Myocyte (in vitro differentiated cells): ENCODE results near the gene CYP17A1. TPM values are rescaled to one million over a fixed set of nuclear protein-coding genes. Genes with fewer than 3 reads are reported as not detected.

Source experiments
- DNase-seq: peaks from one replicate; pipeline ENCODE4 v3.0.0-alpha.2; 2012; ENCODE audit warnings: low read depth
- total RNA-seq: library from RNA; depleted of rRNA; stranded (reverse); fragments of >200 nt; gene quantifications from 2 replicates; pipeline ENCODE4 v1.2.3, GENCODE V29; 2014

The CYP17A1 gene
- total RNA-seq, 1 donor from 2014 or later, result not detected

GRCh38 chr10:102811346-102811745, 25.9 kb downstream of the CYP17A1 start:
- no peak for DNase-seq

- no peak for DNase-seq
These were observed 28.8 kb downstream of the CYP17A1 start for GRCh38 chr10:102808380-102808779.

DNA sequence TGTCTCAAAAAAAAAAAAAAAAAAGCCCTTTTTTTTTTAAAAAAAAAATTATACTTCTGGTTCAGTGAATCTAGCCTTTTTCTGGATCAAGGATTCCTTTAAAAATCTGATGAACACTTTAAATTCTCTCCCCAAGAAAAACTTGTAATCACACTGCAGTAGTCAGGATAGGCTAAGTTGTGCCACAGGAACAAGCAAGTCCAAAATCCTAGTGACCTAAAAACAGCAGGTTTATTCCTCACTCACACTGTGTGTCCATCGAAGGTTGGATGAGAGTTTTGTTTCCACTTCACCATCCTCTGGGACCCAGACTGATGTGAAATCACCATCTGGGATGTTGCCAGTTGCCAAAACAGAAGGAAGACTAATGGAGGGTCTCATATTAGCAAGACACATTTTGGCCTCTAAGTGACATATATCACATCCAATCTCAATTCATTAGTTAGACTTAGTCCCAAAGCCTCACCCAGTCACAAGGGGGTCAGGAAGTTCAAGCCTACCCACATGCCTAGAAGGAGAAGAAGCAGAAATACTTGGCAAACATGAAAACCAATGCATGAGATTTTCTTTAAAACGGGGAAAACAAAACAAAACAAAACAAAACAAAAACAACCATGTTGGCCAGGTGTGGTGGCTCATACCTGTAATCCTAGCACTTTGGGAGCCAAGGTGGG, 32.7 kb downstream of the CYP17A1 start:
- DNase-seq, result no peak

DNA sequence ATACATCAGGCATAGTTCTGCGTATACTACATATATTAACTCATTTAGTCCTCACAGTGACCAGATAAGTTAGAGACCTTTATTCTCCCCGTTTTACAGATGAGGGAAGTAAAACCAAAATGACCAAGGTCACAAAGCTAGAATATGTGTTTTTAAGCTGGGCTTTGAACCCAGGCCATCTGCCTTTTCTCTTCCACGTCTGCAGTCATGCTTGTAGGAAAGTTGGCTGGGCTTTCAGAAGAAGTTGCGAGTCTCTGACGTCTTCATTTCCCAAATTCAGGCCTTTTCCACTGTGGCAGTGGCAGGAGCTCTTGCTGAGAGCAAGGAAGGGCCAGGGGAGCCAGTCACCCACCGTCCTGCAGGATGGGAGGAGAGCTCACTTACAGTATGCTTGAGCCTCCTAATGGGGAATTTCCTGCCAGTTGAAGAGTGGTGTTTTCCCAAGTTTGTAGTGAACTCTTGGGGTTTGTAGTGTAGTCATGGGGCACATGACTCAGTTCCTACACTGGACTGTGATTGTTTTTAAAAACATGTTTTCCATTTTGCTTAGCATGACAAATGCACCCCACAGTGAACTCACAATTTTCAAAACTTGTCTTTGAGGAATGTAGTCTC, 34.2 kb downstream of the CYP17A1 start:
- DNase-seq, result peak; percentile 63

- no peak for DNase-seq
These were observed 35.2 kb downstream of the CYP17A1 start for GRCh38 chr10:102801978-102802377.

DNA sequence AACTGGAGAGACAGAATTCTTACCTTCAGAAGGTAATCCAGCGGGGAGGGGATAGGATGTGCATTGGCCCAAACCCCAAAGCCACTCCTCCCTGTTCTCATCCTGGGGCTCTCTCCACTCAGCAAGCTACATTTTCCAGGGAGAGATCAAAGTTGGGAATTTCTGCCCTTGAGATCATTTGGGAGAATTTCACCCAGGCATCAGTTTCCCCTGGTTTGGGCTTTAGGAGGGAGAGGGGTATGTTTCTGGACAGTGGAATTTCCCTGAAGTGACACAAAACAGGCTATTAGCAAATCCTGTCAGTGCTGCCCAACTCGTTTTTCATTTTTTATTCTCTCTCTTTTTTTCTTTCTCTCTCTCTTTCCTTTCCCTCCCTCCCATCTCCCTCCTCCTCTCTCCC, 35.7 kb downstream of the CYP17A1 start:
- no peak for DNase-seq

DNA sequence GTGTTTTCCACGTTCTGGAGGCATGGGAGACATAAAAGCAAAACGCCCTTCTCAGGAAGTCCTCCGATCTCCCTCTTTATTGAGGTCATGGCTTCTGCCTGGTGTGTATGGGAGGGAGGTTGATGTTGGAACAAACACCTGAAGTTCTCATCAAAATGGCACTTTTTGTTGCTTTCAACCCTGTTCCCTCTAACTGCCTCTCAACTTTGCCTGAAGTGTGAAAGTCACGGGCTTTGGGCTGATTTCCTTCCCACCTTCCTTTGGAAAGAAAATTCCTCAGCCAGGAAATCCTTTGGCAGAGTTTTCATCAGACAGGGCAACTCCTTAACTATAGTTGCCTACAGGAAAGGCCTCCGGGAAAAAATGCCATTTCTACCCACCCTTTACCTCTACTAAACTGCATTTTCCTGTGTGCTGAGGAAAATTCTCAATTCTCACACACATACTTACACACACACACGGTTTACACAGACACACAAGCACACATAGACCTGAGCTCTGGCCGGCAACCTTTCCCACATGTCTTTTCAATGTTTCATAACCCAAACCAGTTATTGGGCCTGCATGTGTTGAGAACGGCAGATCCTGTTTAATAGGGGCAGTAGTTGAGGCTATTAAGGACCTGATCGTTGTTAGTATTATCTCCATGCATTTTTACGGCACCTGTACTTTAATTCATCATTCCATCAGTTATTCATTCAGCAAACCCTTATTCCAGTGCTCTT, 36.4 kb downstream of the CYP17A1 start:
- no peak for DNase-seq

- peak; percentile 79 for DNase-seq
These were observed 37.3 kb downstream of the CYP17A1 start for GRCh38 chr10:102799691-102800471.

DNA sequence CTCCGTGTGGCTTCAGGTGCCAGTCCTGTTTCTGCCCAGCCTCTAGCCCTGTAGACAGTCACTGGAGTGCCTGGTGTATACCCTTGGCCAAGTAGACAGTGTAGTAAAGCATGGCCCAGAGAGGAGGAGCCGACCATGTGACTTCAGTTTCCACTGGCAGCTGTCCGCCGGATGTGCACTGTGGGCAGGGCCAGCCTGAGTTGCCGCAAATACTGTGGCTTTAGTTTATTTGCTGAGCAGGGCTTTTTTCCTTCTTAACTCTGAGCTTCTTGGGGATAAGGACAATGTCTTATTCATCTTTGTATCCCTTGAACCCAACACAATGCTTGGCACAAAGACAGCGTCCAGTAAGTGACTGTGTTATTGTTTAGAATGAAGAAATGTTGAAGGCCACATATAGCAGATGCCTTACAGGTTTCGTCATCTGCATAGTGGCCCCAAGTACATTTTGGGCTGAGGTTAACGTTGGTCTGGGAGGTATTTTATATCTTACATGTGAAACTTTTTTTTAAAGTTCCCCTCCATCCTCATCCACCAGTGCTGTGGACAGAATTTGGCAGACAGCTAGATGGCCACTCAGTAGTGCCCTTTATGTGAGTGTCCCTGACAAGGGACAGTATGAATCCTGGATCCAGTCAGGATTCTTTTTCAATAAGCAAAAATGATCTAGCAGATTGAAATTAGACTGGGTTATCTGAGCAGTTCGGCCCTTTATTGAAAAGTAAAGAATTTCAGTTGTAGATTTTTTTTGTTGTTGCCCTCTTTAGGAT, 40.6 kb downstream of the CYP17A1 start:
- peak; percentile 89 for DNase-seq

- peak; percentile 70 for DNase-seq
These were observed 41.5 kb downstream of the CYP17A1 start for GRCh38 chr10:102795453-102796406.

DNA sequence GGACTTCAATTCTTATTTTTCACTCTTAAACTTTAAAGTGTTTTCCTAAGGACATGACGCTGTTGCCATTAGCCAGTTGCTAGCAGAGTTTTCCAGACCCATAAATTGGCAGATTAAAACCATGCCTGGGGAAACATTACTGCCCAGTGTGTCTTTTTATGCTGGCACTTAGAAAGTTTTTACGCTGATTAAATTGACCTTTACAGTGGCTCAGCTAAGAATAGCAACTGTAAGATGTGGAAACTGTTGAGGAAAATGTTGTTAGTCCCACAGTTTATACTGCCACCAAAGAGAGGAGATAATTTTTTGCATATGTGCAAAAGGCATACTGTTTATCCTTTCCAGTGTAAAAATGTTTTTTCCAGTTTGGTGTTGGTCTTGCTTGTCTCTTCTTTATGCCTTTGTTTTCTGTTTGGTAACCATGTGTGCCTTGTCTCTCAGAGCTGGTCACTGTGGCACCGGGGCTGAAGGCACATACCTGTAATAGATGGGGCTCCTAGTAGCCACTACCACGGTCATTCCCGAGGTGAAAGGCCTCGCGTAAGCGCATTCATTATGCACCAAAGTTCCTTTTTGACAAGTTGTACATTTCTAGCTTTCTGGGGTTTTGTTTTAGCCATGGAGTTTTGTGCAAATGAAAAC, 45.3 kb downstream of the CYP17A1 start:
- no peak for DNase-seq

DNA sequence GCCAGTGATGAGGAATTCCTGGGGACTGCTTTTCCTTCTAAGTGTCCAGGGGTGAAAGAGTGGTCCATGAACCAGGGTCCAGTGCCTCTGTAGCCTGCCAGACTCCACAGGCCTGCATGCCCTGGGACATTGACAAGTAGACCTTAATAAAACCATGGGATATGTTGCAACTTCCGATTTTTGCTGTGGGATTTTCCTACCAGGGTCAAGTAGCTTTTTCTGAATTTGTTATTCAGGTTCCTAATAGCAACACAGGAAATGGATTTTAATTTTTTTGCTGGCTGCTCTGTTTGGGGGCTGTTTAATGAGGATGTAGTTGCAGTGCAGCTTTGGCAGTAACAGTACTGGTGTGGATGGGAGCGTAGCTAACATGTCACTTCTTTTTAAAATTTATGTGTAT, 51.4 kb downstream of the CYP17A1 start:
- no peak for DNase-seq

GRCh38 chr10:102783568-102783967, 53.6 kb downstream of the CYP17A1 start:
- DNase-seq, result no peak

GRCh38 chr10:102782673-102783551, 54.3 kb downstream of the CYP17A1 start:
- peak; percentile 95 for DNase-seq

DNA sequence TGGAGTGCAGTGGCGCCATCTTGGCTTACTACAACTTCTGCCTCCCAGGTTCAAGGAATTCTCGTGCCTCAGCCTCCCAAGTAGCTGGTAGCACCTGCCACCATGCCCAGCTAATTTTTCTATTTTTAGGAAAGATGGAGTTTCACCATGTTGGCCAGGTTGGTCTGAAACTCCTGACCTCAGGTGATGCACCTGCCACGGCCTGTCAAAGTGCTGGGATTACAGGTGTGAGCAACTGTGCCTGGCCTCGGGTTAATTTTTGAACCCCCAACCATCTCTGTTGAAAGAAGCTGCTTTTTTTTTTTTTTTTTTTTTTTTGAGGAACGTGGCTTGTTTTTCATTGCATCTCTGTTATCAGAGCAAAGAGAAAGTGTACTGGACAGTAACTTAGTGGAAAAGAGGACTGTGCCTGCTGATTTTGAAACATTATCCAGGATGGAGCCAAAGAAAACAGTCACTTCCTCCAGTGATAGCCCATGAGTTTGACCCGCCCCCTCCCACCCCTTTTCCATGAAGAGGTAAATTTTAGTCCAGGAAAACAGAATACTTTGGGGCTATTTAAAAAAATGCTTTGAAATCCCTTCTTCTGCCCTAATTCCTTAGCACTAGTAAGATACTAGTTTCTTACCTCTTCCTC, 55.2 kb downstream of the CYP17A1 start:
- DNase-seq, result no peak

DNA sequence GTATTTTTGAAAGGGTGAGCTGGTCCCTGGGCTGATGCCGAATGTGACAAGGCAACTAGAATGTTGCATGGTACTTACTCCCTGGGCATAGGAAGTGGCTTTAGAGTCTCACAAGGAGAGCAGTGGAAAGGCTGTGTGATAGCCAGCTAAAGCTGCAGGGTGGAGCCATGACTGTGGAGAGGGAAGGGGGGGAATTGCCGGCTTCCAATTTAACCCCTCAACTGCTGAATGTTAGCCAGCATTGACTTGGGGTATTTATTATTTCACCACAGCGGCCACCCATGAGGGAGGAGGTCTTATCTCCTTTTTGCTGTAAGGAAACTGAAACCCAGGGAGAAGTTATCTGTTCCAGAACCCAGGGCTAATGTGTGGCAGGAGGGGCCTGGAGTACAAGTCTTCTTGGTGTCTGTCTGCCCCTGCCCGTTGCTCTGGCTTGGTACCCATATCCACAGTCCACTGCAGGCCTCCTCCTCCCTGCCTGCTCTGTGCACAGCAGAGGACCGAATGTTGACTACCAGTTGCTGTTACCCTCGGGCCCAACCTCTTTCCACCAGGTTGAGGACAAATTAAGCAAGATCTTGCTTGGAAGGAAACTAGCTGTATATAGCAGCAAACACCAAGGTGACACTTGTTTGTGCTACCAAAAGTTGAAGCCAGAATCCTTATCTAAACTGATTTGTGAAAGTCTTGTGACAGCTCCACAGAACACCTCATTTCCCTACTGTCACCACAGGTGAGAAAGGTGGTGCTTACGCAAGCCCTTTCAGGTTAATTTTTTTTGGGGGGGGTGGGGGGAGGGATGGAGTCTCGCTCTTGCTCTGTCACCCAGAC, 55.9 kb downstream of the CYP17A1 start:
- DNase-seq, result no peak
